Cardiac muscle cell (in vitro differentiated cells and primary cell): ENCODE data around the gene CLCN1. TPM values are rescaled to one million over a fixed set of nuclear protein-coding genes. Genes with fewer than 3 reads are reported as not detected.
A peak's percentile ranks its signal among the peaks of the same experiment; 100 is the strongest.

Experiments
- DNase-seq, 2 donors: peaks; one replicate each; pipeline versions ENCODE4 v3.0.0 to v3.0.0-alpha.2; 2010 to 2017; ENCODE audit warnings: low read depth in 1 of 2, low spot score in 1 of 2
- H3K27ac ChIP-seq: fragments of 200-600 bp; sonication (generic); 2 replicates; pipeline ENCODE4 v1.5.1; 2016
- H3K27me3 ChIP-seq: fragments of 200-600 bp; sonication (generic); 2 replicates; pipeline ENCODE4 v1.6.0; 2016; ENCODE audit warnings: control low read depth
- H3K36me3 ChIP-seq: fragments of 200-600 bp; sonication (generic); 2 replicates; pipeline ENCODE4 v1.5.1; 2016; ENCODE audit warnings: control low read depth
- H3K4me1 ChIP-seq: fragments of 200-600 bp; sonication (generic); 2 replicates; pipeline ENCODE4 v1.8.1; 2017; ENCODE audit warnings: low read depth, mild to moderate bottlenecking, mixed run types
- H3K4me3 ChIP-seq: fragments of 200-600 bp; sonication (generic); 2 replicates; pipeline ENCODE4 v1.5.1; 2016; ENCODE audit warnings: mild to moderate bottlenecking
- H3K9me3 ChIP-seq: fragments of 200-600 bp; sonication (generic); 2 replicates; pipeline ENCODE4 v1.5.1; 2017; ENCODE audit warnings: low read depth, mild to moderate bottlenecking, control low read depth
- polyA plus RNA-seq: library from polyadenylated mRNA; unstranded; fragments of >200 nt; fragmentation: Nextera tagmentation; extraction: Ambion mirVana; gene quantifications from 2 replicates; pipeline ENCODE4 v1.2.1, GENCODE V29; 2016
- total RNA-seq: library from RNA; depleted of rRNA; stranded (reverse); fragments of >200 nt; gene quantifications from 2 replicates; pipeline ENCODE4 v1.2.3, GENCODE V29; 2016
- TF ChIP-seq, protein P1 (sequence below): IDR thresholded peaks from 2 replicates; pipeline ENCODE4 v1.5.1; 2012; ENCODE audit warnings: low read depth, mild to moderate bottlenecking, low read length

The CLCN1 gene
- total and polyA plus RNA-seq, 2 experiments from 2014 or later: not detected

DNA sequence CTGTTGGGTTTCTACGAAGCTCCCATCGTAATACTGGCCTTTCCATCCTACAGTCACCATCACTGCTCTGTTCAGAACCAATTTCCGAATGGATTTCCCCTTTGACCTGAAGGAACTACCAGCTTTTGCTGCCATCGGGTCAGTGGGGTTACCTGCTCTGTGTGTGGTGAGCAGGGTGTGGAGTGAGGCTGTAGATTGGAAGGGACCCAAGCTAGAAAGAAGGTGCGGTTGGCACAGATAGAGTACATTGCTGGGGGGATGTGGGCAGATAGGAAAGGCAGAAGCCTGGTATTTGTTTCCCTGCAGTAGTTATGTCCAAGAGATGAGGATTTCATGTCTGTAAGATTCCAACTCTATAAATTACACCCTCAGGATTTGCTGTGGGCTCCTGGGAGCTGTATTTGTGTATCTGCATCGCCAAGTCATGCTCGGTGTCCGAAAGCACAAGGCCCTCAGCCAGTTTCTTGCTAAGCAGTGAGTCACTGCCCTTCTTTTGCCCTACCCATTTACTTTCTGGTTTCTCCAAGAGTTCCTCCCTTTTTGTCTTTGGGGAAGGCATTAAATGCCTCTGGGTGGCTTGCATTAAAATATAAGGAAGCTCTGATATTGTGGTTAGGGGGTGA is 15.4 kb downstream of the CLCN1 start:
- DNase-seq: peak in 1 of 2 donors; percentile 80
- Histone ChIP-seq H3K4me1 (no peaks in the 10 kb centered on the region), H3K27me3 (no peaks in the 10 kb centered on the region), H3K27ac (no peak overlapping the region), H3K36me3 (no peaks in the 10 kb centered on the region), H3K9me3 (no peaks in the 10 kb centered on the region), H3K4me3 (no peak overlapping the region)
- TF ChIP-seq, protein P1, sequence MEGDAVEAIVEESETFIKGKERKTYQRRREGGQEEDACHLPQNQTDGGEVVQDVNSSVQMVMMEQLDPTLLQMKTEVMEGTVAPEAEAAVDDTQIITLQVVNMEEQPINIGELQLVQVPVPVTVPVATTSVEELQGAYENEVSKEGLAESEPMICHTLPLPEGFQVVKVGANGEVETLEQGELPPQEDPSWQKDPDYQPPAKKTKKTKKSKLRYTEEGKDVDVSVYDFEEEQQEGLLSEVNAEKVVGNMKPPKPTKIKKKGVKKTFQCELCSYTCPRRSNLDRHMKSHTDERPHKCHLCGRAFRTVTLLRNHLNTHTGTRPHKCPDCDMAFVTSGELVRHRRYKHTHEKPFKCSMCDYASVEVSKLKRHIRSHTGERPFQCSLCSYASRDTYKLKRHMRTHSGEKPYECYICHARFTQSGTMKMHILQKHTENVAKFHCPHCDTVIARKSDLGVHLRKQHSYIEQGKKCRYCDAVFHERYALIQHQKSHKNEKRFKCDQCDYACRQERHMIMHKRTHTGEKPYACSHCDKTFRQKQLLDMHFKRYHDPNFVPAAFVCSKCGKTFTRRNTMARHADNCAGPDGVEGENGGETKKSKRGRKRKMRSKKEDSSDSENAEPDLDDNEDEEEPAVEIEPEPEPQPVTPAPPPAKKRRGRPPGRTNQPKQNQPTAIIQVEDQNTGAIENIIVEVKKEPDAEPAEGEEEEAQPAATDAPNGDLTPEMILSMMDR: no peak

DNA sequence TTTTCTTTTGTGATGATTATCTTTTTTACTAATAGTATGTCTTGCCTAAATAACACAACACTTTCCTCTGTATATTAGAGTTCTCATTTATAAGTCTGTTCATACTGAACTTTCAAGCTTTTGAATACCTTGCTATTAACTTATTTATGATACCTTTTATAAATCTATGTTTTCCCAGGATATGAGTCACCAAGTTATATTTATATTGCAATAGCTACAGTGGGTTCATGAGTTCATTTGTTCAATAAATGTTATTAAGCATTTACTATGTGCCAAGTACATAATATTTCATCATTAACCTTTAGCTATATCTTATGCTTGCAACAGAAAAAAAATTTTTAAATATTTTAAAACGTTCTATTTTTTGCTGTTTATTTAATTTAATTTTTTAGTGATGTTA is 18.3 kb downstream of the CLCN1 start:
- Histone ChIP-seq H3K27me3 (no peaks in the 10 kb centered on the region), H3K27ac (no peak overlapping the region), H3K4me1 (no peaks in the 10 kb centered on the region), H3K36me3 (no peaks in the 10 kb centered on the region), H3K4me3 (no peak overlapping the region), H3K9me3 (no peaks in the 10 kb centered on the region)
- DNase-seq: no peak
- TF ChIP-seq, protein P1: no peak

DNA sequence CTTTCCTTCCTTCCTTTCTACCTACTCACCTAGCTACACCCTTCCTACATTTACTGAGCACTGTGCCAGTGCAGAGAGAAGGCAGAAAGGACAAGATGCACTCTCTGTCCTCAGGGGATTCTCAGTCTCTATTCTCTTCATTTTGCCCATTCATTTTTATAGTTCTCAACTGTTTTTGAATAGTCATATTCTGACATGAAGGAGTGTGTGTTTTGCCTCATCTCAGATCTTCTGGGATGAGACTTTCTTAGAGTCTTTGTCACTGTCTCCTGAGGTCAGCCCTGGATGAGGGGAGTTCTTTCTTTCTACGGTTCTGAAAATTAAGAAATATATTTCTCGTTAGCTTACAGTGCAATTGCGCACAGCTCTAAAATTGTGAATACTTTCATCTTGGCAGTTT is 21.3 kb downstream of the CLCN1 start:
- Histone ChIP-seq H3K4me1 (no peaks in the 10 kb centered on the region), H3K27me3 (no peaks in the 10 kb centered on the region), H3K36me3 (no peaks in the 10 kb centered on the region), H3K27ac (no peak overlapping the region), H3K9me3 (no peaks in the 10 kb centered on the region), H3K4me3 (no peak overlapping the region)
- TF ChIP-seq, protein P1: no peak
- DNase-seq: no peak

DNA sequence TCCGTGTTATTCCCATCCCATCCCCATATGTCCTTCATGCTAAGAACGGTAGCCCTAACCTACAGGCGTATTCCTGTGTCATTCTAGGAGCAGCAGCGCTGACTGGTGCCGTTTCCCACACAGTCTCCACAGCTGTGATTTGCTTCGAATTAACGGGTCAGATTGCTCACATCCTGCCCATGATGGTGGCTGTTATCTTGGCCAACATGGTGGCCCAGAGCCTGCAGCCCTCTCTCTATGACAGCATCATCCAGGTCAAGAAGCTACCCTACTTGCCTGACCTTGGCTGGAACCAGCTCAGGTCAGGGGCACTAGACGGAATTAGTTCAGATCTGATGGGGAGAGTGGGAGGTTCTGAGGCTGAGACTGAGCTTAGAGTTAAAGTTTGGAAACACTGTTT is 25.9 kb downstream of the CLCN1 start:
- Histone ChIP-seq H3K27me3 (peaks cover 23% of the 10 kb centered on the region), H3K27ac (no peak overlapping the region), H3K4me3 (no peak overlapping the region), H3K4me1 (no peaks in the 10 kb centered on the region), H3K36me3 (no peaks in the 10 kb centered on the region), H3K9me3 (no peaks in the 10 kb centered on the region)
- no peak for DNase-seq
- TF ChIP-seq, protein P1: no peak

DNA sequence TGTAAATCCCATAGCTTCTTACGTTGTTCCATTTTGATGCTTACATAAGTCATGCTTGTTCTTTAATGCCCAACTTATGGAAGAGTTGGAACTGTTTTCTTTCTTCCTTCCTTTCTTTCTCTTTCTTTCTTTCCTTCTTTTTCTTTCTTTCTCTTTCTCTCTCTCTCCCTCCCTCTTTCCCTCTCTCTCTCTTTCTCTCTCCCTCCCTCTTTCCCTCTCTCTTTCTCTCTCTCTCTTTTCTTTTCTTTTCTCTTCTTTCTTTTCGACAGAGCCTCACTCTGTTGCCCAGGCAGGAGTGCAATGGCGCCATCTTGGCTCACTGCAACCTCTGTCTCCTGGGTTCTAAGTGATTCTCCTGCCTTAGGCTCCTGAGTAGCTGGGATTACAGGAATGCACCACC is 27.7 kb downstream of the CLCN1 start:
- DNase-seq: no peak
- no peaks in the 10 kb centered on the region for H3K9me3 ChIP-seq
- TF ChIP-seq, protein P1: no peak
- H3K27me3 ChIP-seq: peaks cover 23% of the 10 kb centered on the region
- H3K36me3 ChIP-seq: no peaks in the 10 kb centered on the region
- H3K4me1 ChIP-seq: no peaks in the 10 kb centered on the region
- no peak overlapping the region for H3K27ac ChIP-seq
- no peak overlapping the region for H3K4me3 ChIP-seq
